Upper lobe of left lung (tissue), 6 donors: ENCODE results near the gene KLF9. TPM values are rescaled to one million over a fixed set of nuclear protein-coding genes. Genes with fewer than 3 reads are reported as not detected.
A peak's percentile ranks its signal among the peaks of the same experiment; 100 is the strongest.

ENCODE experiments used
- ATAC-seq, 2 donors: fragments of 200-7000 bp; cut with Tn5 transposase; one replicate each; pipeline ENCODE4 v1.9.1; 2022; ENCODE audit warnings: mild to moderate bottlenecking in 2 of 2, moderate library complexity in 2 of 2; ENCODE audit not compliant: low FRiP score in 2 of 2
- DNase-seq, 2 donors: peaks; one replicate each; pipeline ENCODE4 v3.0.0-alpha.2; 2019 to 2020
- H3K27ac ChIP-seq, 4 donors: fragments of 200-600 bp; sonication (generic); one replicate each; pipeline ENCODE4 v1.5.1; 2016 to 2019
- H3K27me3 ChIP-seq, 4 donors: fragments of 200-600 bp; sonication (generic); one replicate each; pipeline ENCODE4 v1.5.1; 2017 to 2019
- H3K36me3 ChIP-seq, 4 donors: fragments of 200-600 bp; sonication (generic); one replicate each; pipeline ENCODE4 v1.5.1; 2016 to 2019
- H3K4me1 ChIP-seq, 4 donors: fragments of 200-600 bp; sonication (generic); one replicate each; pipeline ENCODE4 v1.5.1; 2018 to 2019
- H3K4me3 ChIP-seq, 4 donors: fragments of 200-600 bp; sonication (generic); one replicate each; pipeline ENCODE4 v1.5.1; 2017 to 2019; ENCODE audit warnings: mild to moderate bottlenecking in 2 of 4, moderate library complexity in 1 of 4
- H3K9me3 ChIP-seq, 4 donors: fragments of 200-600 bp; sonication (generic); one replicate each; pipeline ENCODE4 v1.5.1; 2018 to 2019
- EP300 ChIP-seq, 4 donors: sonication (generic); formaldehyde crosslinking; IDR thresholded peaks; one replicate each; pipeline ENCODE4 v1.5.1; 2017; ENCODE audit warnings: antibody characterized with exemption in 4 of 4, control low read depth in 2 of 4
- POLR2A ChIP-seq, 4 donors: fragments of 450-650 bp; IDR thresholded peaks; one replicate each; pipeline ENCODE4 v1.5.1; 2016 to 2017; ENCODE audit warnings: antibody characterized with exemption in 4 of 4, mild to moderate bottlenecking in 2 of 4
- POLR2AphosphoS5 ChIP-seq, 2 donors: sonication (generic); formaldehyde crosslinking; IDR thresholded peaks; one replicate each; pipeline ENCODE4 v1.5.1; 2017; ENCODE audit warnings: antibody characterized with exemption in 2 of 2
- WGBS, 2 donors: methylation state at CpG; one replicate each; pipeline ENCODE4 v1.1.5; 2017 to 2018; 5-methylcytosine and 5-hydroxymethylcytosine counted together
- total RNA-seq, 6 donors: library from RNA; depleted of rRNA in 4 of 6; stranded (reverse); fragments of >200 nt in 4 of 6; gene quantifications; one replicate each; pipeline versions ENCODE4 v1.1.0 to v1.2.1, GENCODE V29; 2016 to 2021
- TF ChIP-seq, protein P1 (sequence below), 6 experiments: fragments of 450-650 bp in 4 of 6; fragments of 200-600 bp in 2 of 6; sonication (generic) in 2 of 6; IDR thresholded peaks; one replicate each; pipeline ENCODE4 v1.5.1; 2016 to 2019; ENCODE audit warnings: antibody characterized with exemption in 6 of 6
- donor health status: DM: no; HTN: no; CAD: no; lungs with moderate emphysema.
- donor health status: DM: no; HTN: yes; CAD: no; lungs with severe emphysema.

KLF9 gene
- total RNA-seq, 6 donors from 2014 or later = 51.8 to 135 (median 83.5) TPM

DNA sequence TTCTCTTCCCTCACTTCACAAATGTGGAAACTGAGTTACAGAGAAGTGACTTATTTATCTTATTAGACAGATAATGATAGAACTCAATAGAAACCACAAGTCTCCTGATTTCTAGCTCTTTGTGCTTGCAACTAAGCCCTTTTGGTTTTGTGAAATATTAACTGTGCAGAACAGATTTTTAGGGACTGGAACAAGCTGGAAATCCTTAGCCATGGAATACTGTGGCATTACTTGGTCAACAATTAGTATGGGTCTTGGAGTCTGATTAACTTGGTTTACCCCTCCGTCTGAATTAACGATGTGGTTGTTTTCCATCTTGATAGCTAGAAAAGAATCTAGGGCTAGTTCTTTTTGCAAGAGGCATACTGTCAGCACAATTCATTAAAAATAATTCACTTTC lies 584 bp upstream of the KLF9 start:
- no peak for ATAC-seq
- peaks cover 33 to 38% (median 37%) of the 10 kb centered on the region in 4 donors for H3K4me1 ChIP-seq
- 81 to 92% methylated on average over 2 of the region's 2 CpGs for WGBS, 2 donors

DNA sequence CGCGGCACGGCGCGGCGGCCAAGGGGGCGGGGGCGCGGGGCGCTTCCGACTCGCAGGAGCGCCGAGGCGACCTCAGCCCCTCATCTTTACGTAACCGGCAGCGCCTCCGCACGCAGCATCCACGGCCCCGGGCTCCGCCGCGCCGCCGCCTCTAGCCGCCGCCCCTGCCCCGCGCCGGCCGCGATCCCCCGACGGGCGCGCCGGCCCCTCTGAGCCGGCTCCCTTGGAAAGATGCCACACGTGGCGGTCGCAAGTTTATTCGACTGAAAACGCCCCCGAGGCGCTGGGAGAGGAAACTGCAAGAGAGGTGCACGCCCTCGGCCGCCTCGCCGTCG lies 1.0 kb downstream of the KLF9 start:
- Histone ChIP-seq H3K27me3 (no peaks in the 10 kb centered on the region), H3K4me3 (peak overlapping the region; percentile 44 to 83 (median 69)), H3K9me3 (no peaks in the 10 kb centered on the region), H3K36me3 (peaks cover 0 to under 1% (median 0%) of the 10 kb centered on the region in 4 donors), H3K4me1 (peaks cover 40 to 50% (median 44%) of the 10 kb centered on the region in 4 donors), H3K27ac (peak overlapping the region; percentile 99 to 100 (median 100))
- WGBS, 2 donors = 0% methylated on average over 8 of the region's 53 CpGs; no CpG with 5 or more reads in 1 of the 2 donors
- TF ChIP-seq POLR2A (IDR thresholded peaks at IDR 0.05) = no peak
- TF ChIP-seq, protein P1, sequence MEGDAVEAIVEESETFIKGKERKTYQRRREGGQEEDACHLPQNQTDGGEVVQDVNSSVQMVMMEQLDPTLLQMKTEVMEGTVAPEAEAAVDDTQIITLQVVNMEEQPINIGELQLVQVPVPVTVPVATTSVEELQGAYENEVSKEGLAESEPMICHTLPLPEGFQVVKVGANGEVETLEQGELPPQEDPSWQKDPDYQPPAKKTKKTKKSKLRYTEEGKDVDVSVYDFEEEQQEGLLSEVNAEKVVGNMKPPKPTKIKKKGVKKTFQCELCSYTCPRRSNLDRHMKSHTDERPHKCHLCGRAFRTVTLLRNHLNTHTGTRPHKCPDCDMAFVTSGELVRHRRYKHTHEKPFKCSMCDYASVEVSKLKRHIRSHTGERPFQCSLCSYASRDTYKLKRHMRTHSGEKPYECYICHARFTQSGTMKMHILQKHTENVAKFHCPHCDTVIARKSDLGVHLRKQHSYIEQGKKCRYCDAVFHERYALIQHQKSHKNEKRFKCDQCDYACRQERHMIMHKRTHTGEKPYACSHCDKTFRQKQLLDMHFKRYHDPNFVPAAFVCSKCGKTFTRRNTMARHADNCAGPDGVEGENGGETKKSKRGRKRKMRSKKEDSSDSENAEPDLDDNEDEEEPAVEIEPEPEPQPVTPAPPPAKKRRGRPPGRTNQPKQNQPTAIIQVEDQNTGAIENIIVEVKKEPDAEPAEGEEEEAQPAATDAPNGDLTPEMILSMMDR (IDR thresholded peaks at IDR 0.05) = peak in 4 of 6 experiments; percentile 4 to 29 (median 6)
- no peak for TF ChIP-seq EP300 (IDR thresholded peaks at IDR 0.05)
- ATAC-seq = peak in 1 of 2 donors; percentile 61
- DNase-seq = peak; percentile 40 to 94

More for the DNA sequence above, 584 bp upstream of the KLF9 start:
- no peaks in the 10 kb centered on the region for H3K9me3 ChIP-seq
- H3K27me3 ChIP-seq = no peaks in the 10 kb centered on the region
- TF ChIP-seq EP300 (IDR thresholded peaks at IDR 0.05) (no peak), POLR2A (IDR thresholded peaks at IDR 0.05) (no peak), POLR2AphosphoS5 (IDR thresholded peaks at IDR 0.05) (no peak)
- TF ChIP-seq, protein P1 (IDR thresholded peaks at IDR 0.05) = no peak
- peak overlapping the region in 3 of 4 donors; percentile 58 to 83 (median 80) for H3K4me3 ChIP-seq
- H3K27ac ChIP-seq = peak overlapping the region; percentile 99 to 100 (median 100)
- no peaks in the 10 kb centered on the region for H3K36me3 ChIP-seq
- no peak for DNase-seq

DNA sequence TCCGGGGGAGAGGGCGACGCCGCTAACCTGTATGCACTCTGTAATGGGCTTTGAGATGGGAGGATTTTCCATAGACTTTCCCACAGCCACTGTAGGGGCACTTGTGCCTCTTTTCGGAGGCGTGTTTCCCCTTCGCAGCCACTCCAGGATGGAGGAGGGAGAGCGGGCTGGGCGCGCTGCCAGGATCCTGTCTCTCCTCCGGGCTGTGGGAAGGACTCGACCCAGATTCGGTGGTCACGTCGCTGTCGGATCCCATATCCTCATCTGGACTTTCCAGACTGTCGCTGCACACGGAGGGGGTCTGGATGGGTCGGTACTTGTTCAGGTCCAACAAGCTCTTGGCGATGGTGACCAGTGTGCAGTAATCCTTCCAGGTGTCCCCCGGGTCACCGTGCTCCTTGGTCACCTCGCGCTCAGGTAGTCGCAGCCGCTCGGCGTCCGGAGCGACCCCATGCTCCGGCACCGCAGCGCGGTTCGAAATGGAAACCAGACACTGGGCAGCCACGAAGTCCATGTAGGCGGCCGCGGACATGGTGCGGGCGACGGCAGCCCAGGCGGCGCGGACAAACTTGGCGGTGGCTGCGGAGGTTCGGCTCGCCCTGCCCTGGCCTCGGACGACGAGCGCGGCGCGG lies 1.5 kb downstream of the KLF9 start:
- TF ChIP-seq POLR2AphosphoS5 (IDR thresholded peaks at IDR 0.05) = peak; percentile 74 to 83
- TF ChIP-seq POLR2A (IDR thresholded peaks at IDR 0.05) = peak in 2 of 4 donors; percentile 78 to 80
- peak in 2 of 4 donors; percentile 66 to 79 for TF ChIP-seq EP300 (IDR thresholded peaks at IDR 0.05)
- TF ChIP-seq, protein P1 (IDR thresholded peaks at IDR 0.05) = no peak
- peaks cover 0 to 6% (median 0%) of the 10 kb centered on the region in 4 donors for H3K36me3 ChIP-seq
- WGBS, 2 donors = 0 to 1% methylated on average over 15 to 42 of the region's 56 CpGs
- H3K27ac ChIP-seq = peak overlapping the region; percentile 99 to 100 (median 100)
- no peaks in the 10 kb centered on the region for H3K27me3 ChIP-seq
- DNase-seq (peak; percentile 83 to 96), ATAC-seq (peak; percentile 58 to 75)
- H3K9me3 ChIP-seq = no peaks in the 10 kb centered on the region
- peak overlapping the region; percentile 39 to 83 (median 69) for H3K4me3 ChIP-seq
- H3K4me1 ChIP-seq = peaks cover 40 to 50% (median 44%) of the 10 kb centered on the region in 4 donors

DNA sequence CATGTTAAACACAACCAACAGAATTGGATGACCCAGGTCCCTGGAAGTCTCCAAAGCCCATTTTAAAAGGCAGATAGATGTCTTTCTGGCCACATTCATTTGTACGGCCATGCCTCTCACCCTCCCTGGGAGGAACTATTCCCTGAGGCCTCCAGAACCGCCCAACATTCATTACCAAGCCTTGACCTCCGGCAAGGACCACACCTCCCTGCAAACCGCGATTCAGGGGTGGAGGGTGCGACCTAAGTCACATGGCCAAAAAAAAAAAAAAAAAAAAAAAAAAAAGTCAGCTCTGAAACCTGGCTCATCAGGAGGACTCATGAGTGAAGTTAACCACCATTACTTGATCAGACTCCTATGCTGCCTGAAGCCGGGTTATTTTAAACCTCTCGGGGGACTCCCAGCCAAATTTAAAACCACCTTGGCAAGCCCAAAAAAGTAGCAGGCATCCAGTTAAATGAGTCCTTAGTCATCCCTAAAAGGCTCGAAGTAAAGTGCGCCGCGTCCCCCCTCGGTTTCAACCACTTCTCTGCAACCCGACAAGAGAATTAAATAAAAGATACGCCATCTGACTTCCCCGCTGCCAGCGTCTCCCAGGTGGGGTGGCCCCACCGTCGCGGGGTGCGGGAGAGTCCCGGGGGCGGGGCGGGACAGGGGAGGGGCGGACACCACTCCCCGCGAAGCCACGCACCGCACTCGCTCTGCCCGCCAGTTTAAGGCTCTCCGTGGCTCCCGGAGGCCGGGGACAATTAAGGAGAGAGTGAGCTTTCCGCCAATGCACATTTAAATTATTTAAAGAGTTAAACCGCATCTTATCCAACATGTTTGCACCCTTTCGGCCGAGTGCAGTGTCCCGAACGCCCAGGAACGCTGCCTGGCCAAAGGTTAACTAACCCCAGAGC lies 2.3 kb downstream of the KLF9 start:
- peak; percentile 72 to 82 for ATAC-seq
- Histone ChIP-seq H3K27me3 (no peaks in the 10 kb centered on the region), H3K36me3 (peaks cover 0 to 8% (median 1%) of the 10 kb centered on the region in 4 donors), H3K4me1 (peaks cover 41 to 50% (median 45%) of the 10 kb centered on the region in 4 donors), H3K27ac (peak overlapping the region; percentile 99 to 100 (median 100)), H3K4me3 (peak overlapping the region; percentile 58 to 83 (median 75)), H3K9me3 (no peaks in the 10 kb centered on the region)
- 0 to 1% methylated on average over 38 to 40 of the region's 41 CpGs for WGBS, 2 donors
- DNase-seq = peak; percentile 78 to 91
- TF ChIP-seq POLR2A (IDR thresholded peaks at IDR 0.05) (peak; percentile 50 to 83 (median 68)), POLR2AphosphoS5 (IDR thresholded peaks at IDR 0.05) (peak; percentile 56 to 68), EP300 (IDR thresholded peaks at IDR 0.05) (no peak)
- TF ChIP-seq, protein P1 (IDR thresholded peaks at IDR 0.05) = no peak
